ENCODE data around the gene LLGL1. TPM values are rescaled to one million over a fixed set of nuclear protein-coding genes. Genes with fewer than 3 reads are reported as not detected.
A peak's percentile ranks its signal among the peaks of the same experiment; 100 is the strongest.

Gene LLGL1
- total RNA-seq, 1 donor from 2014 or later: 12.0 TPM

DNA sequence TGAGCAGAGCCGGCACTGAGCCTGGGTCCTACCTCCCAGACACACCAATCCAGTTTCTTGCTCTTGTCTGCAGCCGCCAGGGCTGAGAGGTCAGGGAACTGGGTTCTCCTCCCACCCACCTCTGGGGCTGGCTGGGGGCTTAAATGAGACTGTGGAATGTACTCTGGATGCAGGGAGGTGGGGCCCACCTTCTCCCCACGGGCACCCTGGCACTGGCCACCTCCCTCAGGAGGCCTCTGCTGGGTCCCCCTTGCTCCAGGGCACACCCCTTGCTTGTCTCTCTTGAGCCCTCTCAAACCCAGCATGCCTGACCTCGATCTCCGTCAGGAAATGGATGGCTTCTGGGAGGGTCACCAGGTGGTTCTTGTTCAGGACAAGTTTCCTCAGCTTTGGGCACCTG is 26.7 kb downstream of the LLGL1 start:
- no peak for DNase-seq (ENCODE audit: low spot score)

DNA sequence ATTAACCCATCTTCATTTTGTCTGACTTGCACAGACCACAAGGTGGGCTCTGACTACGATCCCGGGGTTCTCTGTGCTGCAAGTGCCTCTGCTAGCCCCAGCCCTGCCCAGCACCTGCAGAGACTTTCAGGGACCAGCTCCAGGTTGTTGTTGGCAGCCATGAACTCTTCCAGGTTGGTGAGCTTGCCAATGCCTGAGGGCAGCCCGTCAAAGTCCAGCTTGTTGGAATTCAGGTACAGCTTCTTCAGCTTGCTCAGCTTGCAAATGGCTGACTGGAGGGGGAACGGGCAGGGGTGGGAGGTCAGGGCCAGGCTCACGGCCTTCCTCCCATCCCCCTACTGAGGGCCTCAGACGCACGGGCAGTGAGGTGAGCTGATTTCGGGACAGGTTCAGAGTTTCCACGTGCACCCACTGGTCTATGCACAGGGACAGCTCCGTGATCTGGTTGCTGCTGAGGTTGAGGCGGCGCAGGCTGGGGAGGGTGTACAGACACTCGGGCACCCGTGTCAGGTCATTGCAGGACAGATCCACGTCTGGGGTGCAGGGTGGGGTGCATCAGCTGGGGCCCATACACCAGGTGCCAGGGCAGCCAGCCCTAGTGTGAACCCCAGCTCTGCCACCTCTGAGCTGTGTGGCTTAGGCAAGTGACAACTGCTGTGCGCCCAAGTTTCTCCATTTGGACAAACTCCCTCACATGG is 27.9 kb downstream of the LLGL1 start:
- DNase-seq (ENCODE audit: low spot score): no peak

DNA sequence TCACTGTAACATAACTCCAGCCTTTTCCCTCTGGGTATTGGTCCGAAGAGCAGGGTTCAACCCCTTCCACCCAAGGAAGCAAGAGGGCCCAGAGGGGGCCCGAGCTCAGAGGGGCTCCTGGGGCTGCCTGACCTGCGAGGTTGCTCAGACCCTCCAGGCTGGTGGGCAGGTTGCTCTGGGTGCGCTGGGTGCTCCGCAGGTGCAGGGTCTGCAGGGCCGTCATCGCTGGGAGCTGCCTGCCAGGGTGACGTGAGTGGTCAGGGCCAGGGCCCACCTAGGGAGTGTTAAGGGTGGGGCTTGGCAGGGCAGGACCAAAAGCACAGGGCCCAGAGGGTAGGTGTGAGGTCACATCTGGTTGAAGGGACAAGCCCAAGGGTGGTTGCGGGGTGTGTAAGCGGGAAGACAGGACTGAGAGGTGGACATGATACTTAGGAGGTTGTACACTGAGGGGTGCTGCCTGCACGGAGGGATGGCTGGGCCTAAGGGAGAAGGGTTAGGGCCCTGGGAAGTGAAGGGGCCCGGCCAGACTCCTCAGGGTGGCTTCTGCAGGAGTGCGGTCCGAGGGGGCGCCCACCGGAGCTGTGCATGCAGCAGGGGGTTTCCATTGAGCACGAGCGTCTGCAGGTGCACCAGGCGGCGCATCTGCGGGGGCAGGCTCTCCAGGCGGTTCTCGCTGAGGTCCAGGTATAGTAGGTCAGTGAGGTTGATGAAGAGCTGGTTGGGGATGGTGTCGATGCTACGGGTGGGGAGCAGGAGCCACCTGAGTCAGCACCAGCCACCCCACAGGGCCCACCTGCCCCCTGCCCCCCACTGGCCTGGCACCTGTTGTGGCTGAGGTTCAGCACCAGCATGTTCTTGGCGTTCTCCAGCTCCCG is 28.7 kb downstream of the LLGL1 start:
- DNase-seq (ENCODE audit: low spot score): no peak

DNA sequence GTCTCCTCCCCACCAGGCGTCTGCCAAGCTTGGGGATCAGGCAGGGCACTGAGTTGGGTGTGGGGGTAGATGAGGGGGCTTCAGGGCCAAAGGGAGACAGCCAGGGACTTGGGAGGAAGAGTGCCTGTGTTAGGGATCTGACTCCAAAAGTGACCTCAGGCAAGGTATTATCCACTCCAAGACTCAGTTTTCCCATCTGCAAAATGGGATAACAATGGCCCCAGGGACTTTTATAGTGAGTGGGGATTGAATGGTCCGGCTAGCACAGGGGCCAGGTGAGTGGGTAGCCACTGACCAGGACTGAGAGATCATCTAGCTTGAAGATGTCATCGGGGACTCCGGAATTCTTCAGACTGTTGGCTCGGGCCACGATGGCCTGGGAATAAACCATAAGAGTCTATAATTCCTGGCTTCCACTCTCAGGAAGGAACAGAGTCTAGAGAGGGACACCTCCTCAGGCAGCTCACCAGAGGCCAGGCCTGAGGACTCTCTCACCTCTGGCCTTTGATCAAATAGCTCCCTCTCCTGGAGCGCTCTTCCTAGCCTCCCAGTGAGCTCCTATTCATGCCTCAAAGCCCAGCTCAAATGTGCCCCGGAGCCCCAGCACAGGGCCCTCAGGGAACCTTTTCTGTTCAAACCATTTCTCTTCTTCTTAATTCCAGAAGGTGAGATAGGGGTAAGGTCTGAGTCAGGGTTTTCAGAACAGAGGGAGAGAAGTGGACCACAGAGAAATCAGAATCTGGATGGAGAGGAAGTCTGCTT is 29.6 kb downstream of the LLGL1 start:
- no peak for DNase-seq (ENCODE audit: low spot score)

DNA sequence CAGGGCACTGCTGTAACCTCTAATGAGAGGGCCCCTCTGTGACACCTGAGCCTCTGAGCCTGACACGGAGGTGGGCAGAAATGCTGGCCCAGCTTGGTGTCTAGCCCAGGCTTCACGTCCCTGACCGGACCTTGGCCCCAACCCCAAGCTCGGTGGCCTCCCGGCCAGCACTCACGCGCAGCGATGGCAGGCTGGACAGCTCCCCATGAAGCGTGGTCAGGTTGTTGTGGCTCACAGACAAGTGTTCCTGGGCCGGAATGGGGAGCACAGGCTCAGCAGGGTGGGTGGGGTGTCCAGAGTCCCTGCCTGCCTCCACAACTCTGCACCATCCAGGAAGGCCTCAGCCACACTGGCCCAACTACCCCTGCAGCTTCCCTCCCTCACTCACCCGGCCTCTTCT is 30.9 kb downstream of the LLGL1 start:
- DNase-seq (ENCODE audit: low spot score): no peak

DNA sequence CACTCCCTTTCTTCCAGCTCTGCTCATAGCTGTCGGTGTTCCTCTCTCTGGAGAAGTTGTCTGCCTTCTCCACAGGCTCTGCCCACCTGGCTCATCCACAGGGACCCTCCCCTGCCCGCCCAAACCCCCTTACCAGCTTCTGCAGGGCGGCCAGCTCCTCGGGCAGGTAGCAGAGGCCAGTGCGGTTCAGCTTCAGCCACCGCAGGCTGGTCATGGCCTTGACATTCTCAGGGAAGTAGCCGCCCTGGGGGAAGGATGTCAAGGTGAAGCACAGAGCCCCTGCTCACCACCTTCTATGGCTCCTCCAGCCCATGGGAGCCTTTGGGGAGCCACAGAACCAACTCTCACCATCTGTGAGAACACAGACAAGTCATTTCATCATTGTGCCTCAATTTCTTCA is 31.3 kb downstream of the LLGL1 start:
- DNase-seq (ENCODE audit: low spot score): no peak

DNA sequence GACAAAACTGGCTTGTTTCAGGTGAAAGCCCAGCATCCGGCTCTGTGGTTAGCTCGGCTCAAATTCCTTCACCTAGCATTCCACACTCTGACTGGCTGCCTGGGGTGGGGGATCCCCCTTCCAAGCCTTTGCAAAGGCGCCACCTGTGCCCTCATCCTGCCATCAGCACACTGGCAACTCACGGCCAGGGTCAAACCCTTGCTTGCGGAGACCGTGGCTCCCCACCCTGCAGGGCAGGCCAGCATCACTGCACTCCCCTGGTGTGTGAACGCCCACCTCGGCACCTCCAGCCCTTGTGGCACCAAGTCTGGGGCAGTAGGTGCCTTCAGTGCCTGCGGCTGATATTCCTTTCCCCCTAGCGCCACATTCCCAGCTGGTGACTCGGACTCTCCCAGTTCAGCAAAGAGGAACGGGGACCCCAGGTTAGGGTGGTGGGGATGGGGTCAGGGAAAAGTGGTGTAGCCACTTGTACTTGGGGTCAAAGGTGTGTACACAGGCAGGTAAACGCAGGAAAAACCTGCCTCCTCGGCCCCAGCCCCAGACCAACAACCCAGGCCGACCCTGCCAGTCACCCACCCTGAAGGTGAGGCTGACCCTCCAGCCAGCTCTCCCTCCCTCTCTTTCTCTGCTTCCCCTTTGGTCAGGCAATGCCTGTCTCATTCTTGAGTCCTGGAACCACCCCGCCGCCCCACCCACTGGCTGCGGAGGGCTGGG is 32.0 kb downstream of the LLGL1 start:
- DNase-seq (ENCODE audit: low spot score): no peak

DNA sequence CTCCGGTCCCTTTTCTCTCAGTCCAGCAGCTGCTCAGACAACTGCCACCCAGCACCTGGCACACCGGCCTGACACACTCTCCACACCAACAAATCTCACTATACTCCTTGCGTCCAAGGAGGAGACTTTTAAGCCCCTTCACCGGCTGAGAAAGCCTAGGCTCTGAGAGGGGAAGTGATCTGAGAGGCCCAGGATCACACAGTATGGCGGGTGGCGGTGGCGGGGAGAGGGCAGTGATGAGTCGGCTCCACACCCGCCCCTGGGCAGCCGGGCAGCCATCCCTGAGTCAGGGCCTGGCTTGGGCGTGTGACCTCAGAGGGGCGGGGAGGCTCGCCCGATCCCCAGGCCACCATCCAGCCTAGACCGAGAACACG is 32.5 kb downstream of the LLGL1 start:
- DNase-seq (ENCODE audit: low spot score): peak; percentile 95

DNA sequence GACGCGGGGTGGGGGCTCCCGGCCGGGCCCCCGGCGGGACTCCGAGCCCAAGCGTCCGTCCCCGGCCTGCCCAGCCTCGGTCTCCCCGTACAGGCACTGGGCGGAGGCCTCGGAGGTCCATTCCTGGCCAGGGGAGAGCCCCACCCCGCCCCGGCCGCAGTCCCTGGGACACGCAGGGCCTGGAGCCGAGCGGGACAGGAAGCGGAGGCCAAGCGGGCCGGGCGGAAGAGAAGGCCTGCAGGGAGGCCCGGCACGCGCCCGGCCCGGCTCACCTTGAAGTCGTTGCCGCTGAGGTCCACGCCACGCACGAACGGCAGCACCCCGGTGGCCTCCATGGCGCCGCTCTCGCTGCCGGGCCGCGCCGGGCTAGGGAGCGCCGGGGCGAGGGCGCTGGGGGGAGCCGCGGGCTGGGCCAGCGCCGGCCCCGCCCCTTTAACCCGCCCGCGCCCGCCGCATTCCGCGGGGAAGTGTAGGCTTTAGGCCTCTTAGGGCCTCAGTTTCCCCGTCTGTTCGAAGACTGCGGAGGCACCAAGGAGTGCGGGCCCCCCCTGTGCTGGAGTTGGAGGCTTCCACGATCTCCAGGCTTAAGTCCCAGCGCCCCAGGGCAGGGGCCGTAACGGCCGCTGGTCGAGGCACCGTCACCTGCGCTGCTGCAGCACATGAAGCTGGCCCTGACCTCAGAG is 33.1 kb downstream of the LLGL1 start, which contains the start of gene FLII:
Gene FLII, minus strand, starts transcription at position 383 of the 683 bp plus-strand sequence. Its CDS starts 48 bp downstream, at position 335.
- no peak for DNase-seq (ENCODE audit: low spot score)

DNA sequence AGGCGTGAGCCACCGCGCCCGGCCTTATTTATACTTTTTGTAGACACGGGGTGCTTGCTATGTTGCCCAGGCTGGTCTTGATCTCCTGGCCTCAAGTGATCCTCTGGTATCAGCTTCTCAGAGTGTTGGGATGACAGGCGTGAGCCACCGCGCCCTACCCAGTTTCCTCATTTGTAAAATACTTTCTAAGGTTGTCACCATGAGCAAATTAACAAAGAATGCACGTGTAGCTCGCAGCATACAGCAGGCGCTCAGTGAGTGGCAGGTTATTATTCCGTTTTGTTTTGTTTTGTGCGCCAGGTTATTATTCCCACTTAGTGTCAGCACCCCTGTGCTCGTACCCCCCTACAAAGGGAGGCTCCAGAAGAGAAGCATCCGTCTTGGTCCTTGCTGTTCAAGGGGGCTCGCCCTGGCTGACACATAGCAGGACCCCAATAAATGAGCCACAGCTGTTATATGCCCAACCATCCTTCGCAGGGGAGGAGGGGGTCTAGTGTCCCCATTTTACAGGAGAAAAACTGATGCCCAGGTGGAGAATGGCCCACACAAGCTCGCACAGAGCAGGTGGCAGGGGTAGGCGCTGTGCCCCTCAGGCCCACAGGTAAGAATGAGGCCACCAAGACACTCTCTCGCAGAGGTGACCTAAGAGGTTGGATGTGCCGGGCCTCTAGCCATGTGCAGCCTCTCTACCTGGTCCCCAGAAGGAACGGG is 34.3 kb downstream of the LLGL1 start:
- no peak for DNase-seq (ENCODE audit: low spot score)

DNA sequence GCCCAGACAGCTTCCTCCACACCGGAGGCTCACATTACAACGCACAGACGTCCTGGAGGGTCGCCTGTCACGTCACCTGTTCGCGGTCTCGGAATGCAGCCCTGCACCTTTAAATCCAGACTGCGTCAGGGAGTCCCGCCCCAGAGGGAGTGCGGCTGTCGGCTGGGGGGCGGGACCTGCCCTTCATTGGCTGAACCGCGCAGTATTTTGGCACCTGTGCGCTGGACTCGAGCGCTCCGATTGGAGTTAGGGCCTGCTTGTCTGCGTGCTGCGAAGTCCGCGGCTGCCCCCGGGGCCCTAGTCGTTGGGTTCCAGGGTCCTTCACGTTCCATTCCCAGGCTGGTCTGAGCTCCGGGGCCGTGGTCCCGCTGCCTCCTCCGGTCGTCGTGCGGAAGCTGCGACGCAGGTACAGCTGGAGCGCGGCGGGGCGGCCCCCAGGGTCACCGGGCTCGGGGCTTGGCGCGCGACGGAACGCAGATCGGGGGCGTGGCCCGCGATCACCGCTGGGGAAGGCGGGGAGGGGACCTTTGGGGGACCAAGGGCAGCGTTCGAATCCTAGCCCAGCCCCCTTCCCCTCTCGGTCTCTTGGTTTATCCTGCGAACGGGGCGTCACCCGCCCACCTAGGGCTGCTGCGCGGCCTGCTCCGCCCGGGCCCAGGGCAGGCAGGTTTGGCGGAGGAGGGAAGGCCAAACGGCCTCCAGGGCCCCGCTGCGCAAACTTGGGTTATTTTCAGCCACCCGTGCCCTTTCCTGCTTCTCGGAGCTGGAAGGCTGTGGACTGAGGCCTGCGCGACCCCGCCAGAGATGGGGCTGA is 35.1 kb downstream of the LLGL1 start, which contains the start of gene MIEF2:
Gene MIEF2, plus strand, starts transcription at position 331 of the 814 bp plus-strand sequence. CDS start 2,059 bp downstream, outside the sequence.
- peak; percentile 98 for DNase-seq (ENCODE audit: low spot score)

DNA sequence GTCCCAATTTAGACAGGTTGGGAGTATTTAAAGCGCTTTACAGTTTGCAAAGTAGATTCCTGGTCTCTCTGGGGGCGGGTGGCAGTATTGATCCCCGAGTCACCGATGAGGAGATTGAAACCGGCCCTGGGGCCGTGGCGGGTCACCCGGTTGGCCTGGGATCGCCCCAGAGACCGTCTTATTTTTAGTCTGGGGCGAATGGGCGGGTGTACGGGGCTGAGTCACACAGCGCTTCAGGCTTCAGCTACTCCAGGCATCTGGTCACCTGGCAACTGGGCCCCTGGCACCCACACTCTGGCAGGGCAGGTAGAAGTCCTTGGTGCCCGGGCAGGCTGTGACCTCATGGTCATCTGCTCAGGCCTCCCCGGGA is 35.7 kb downstream of the LLGL1 start:
- DNase-seq (ENCODE audit: low spot score): no peak

DNA sequence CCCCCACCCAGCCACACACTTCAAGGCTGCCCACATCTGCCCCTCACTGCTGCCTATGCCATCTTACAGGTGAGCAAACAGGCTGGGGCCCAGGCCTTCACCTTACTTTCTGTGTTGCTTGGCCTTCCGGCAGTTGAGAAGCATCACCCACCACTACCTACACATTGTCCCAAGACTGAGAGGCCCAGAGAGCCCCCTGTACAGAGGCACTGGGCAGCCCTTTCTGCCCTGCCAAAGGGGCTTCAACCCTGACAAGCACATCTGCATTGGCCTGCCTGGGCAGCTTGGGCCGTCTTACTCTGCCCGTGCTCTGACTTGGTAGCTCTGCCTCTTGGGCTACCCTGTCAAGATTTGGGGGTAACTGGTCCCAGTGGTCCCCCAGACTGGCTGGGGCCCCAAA is 36.2 kb downstream of the LLGL1 start:
- no peak for DNase-seq (ENCODE audit: low spot score)

DNA sequence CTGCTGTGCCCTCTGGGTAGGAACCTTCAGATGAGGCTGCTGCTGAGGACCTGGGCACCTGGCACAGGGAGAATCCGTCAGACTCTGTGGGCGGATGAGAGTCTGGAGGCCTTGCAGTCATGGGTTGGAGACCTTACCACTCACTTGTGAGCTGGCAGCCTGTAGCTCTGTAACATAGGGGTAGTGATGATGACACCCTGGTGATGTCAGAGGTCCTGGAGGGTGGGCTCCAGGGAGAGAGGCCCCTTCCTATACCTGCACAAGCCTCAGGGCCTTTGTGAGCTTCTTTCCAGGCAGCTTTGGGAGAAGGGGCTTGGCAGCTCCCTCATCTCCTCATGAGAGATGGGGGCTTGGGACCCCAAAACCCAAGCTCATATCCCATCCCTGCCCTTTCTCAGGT is 36.7 kb downstream of the LLGL1 start:
- no peak for DNase-seq (ENCODE audit: low spot score)

DNA sequence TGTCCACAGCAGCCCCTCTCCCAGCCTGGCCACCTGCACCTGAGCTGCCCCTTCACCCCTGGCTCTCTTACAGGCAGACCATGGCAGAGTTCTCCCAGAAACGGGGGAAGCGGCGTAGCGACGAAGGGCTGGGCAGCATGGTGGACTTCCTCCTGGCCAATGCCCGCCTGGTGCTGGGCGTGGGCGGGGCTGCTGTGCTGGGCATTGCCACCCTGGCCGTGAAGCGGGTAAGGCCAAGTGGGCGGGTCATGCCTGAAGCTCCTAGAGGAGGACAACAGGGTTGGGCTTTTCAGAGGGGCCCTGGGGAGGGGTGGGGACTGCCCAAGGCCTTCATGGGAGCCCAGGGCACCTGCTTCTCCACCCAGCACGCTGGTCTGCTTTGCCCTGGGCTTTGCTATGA is 37.2 kb downstream of the LLGL1 start:
- no peak for DNase-seq (ENCODE audit: low spot score)

DNA sequence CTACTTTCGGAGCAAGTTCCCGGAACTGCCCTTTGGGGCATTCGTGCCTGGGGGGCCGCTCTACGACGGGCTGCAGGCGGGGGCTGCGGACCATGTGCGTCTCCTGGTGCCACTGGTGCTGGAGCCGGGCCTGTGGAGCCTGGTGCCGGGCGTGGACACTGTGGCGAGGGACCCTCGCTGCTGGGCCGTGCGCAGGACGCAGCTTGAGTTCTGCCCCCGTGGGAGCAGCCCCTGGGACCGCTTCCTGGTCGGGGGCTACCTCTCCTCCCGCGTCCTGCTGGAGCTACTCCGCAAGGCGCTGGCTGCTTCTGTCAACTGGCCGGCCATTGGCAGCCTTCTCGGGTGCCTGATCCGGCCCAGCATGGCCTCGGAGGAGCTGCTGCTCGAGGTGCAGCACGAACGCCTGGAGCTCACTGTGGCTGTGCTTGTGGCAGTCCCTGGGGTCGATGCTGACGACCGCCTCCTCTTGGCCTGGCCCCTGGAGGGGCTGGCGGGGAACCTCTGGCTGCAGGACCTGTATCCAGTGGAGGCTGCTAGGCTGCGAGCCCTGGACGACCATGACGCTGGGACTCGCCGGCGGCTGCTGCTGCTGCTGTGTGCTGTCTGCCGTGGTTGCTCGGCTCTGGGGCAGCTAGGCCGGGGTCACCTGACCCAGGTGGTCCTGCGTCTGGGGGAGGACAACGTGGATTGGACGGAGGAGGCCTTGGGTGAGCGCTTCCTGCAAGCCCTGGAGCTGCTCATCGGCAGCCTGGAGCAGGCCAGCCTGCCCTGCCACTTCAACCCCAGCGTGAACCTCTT is 38.6 kb downstream of the LLGL1 start:
- DNase-seq (ENCODE audit: low spot score): no peak

DNA sequence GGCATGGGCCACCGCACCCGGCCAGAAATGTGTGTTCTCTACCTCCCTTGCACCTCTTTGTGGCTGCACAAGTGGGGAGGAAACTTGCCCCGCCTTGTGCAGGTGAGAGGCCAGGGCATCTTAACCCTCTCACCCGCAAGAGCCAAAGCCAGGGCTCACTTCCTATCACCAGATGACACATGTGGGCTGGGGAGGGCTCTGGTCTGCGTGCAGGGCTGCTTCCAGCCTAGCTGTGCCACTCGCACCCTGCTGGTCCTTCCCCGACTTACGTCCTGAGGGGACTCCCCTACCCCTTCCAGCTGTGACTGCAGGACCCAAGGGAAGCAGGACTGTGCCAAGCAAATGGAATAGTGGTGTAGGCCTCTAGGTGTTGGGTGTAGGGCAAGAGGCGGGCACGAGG is 41.9 kb downstream of the LLGL1 start:
- DNase-seq (ENCODE audit: low spot score): no peak

All from mesenteric fat pad (tissue), 1 donor.